NCI-H69 (cell line): Measurements from ENCODE around the gene PLAU.
A peak's percentile ranks its signal among the peaks of the same experiment; 100 is the strongest.
"Not testable (repeated sequence)": the region's sequence is repeated elsewhere in the genome, so short reads cannot be mapped to it uniquely, and the experiment has no call there.

Experiments
- DNase-seq: peaks from one replicate; lab custom pipeline; 2025; lab: John Stamatoyannopoulos, UW

The PLAU gene

GRCh38 chr10:73922007-73922863 lies 11.3 kb downstream of the PLAU start:
- DNase-seq, result no peak

GRCh38 chr10:73922864-73923133 lies 11.9 kb downstream of the PLAU start:
- no peak for DNase-seq

- DNase-seq, result no peak
Observed at GRCh38 chr10:73923935-73924598, 13.1 kb downstream of the PLAU start.

- DNase-seq, result no peak
Observed at GRCh38 chr10:73924935-73925334, 14.0 kb downstream of the PLAU start.

GRCh38 chr10:73925539-73925938 lies 14.6 kb downstream of the PLAU start:
- no peak for DNase-seq

- DNase-seq, result no peak
Observed at GRCh38 chr10:73926152-73926764, 15.3 kb downstream of the PLAU start.

- not testable (repeated sequence) for DNase-seq
Observed at GRCh38 chr10:73930630-73931327, 19.8 kb downstream of the PLAU start.

GRCh38 chr10:73931767-73932619 lies 21.1 kb downstream of the PLAU start:
- DNase-seq, result peak; percentile 54

GRCh38 chr10:73932620-73933112 lies 21.7 kb downstream of the PLAU start:
- DNase-seq, result no peak

GRCh38 chr10:73934074-73934473 lies 23.1 kb downstream of the PLAU start:
- no peak for DNase-seq

- DNase-seq, result no peak
Observed at GRCh38 chr10:73935895-73936294, 25.0 kb downstream of the PLAU start.

GRCh38 chr10:73937333-73938043 lies 26.6 kb downstream of the PLAU start:
- peak; percentile 9 for DNase-seq

GRCh38 chr10:73940634-73941221 lies 29.8 kb downstream of the PLAU start:
- peak; percentile 57 for DNase-seq

- no peak for DNase-seq
Observed at GRCh38 chr10:73941300-73941699, 30.4 kb downstream of the PLAU start.

- no peak for DNase-seq
Observed at GRCh38 chr10:73944356-73945100, 33.6 kb downstream of the PLAU start.

GRCh38 chr10:73946253-73947145 lies 35.6 kb downstream of the PLAU start:
- no peak for DNase-seq

- DNase-seq, result no peak
Observed at GRCh38 chr10:73948947-73949633, 38.2 kb downstream of the PLAU start.
